H9 (cell line): ENCODE data around the gene CHST15. TPM values are rescaled to one million over a fixed set of nuclear protein-coding genes. Genes with fewer than 3 reads are reported as not detected.

ENCODE experiments used
- DNase-seq: peaks from one replicate; pipeline ENCODE4 v3.0.0-alpha.2; 2017
- H2AFZ ChIP-seq: one replicate; pipeline ENCODE4 v1.6.1; 2013; ENCODE audit warnings: mild to moderate bottlenecking, low read length, control low read depth, moderate library complexity
- H2AK5ac ChIP-seq: 2 replicates; pipeline ENCODE4 v1.6.1; 2013; ENCODE audit warnings: low read length, control low read depth, mixed read lengths; ENCODE audit not compliant: insufficient read length
- H2BK120ac ChIP-seq: one replicate; pipeline ENCODE4 v1.6.1; 2013; ENCODE audit warnings: low read depth, mild to moderate bottlenecking, low read length, control low read depth, inconsistent platforms; ENCODE audit not compliant: poor library complexity, severe bottlenecking
- H2BK12ac ChIP-seq: 2 replicates; pipeline ENCODE4 v1.6.1; 2013; ENCODE audit warnings: low read length, control low read depth, mixed read lengths, low read depth; ENCODE audit not compliant: insufficient read length
- H2BK15ac ChIP-seq: 2 replicates; pipeline ENCODE4 v1.6.1; 2013; ENCODE audit warnings: low read depth, low read length, control low read depth
- H2BK20ac ChIP-seq: one replicate; pipeline ENCODE4 v1.6.1; 2013; ENCODE audit warnings: low read depth, mild to moderate bottlenecking, low read length, control low read depth, inconsistent platforms; ENCODE audit not compliant: poor library complexity, severe bottlenecking
- H2BK5ac ChIP-seq: 2 replicates; pipeline ENCODE4 v1.6.1; 2013; ENCODE audit warnings: low read length, control low read depth, mixed read lengths; ENCODE audit not compliant: insufficient read length
- H3K14ac ChIP-seq: 2 replicates; pipeline ENCODE4 v1.6.1; 2013; ENCODE audit warnings: low read length, control low read depth; ENCODE audit not compliant: insufficient read depth
- H3K18ac ChIP-seq: 2 replicates; pipeline ENCODE4 v1.6.1; 2013; ENCODE audit warnings: low read depth, mild to moderate bottlenecking, mixed read lengths, low read length, control low read depth; ENCODE audit not compliant: insufficient read length
- H3K23ac ChIP-seq: 2 replicates; pipeline ENCODE4 v1.6.1; 2013; ENCODE audit warnings: low read length, control low read depth, mixed read lengths, low read depth; ENCODE audit not compliant: insufficient read length
- H3K23me2 ChIP-seq: 2 replicates; pipeline ENCODE4 v1.6.1; 2013; ENCODE audit warnings: low read depth, mild to moderate bottlenecking, mixed read lengths, low read length, control low read depth; ENCODE audit not compliant: insufficient read length, poor library complexity, severe bottlenecking
- H3K27ac ChIP-seq: 2 replicates; pipeline ENCODE4 v1.5.1; 2013; ENCODE audit warnings: low read length, control low read depth, mixed read lengths, low read depth; ENCODE audit not compliant: insufficient read length
- H3K27me3 ChIP-seq: 2 replicates; pipeline ENCODE4 v1.6.1; 2013; ENCODE audit warnings: low read length, control low read depth, inconsistent platforms; ENCODE audit not compliant: insufficient read depth
- H3K4ac ChIP-seq: 2 replicates; pipeline ENCODE4 v1.6.1; 2013; ENCODE audit warnings: low read depth, mild to moderate bottlenecking, control low read depth, inconsistent platforms, low read length, moderate library complexity
- H3K4me1 ChIP-seq: 2 replicates; pipeline ENCODE4 v1.6.1; 2013; ENCODE audit warnings: low read length, control low read depth, inconsistent platforms; ENCODE audit not compliant: insufficient read depth
- H3K4me2 ChIP-seq: 2 replicates; pipeline ENCODE4 v1.6.1; 2013; ENCODE audit warnings: low read length, control low read depth, mixed read lengths; ENCODE audit not compliant: insufficient read length, insufficient read depth
- H3K56ac ChIP-seq: 2 replicates; pipeline ENCODE4 v1.6.1; 2013; ENCODE audit warnings: low read depth, mild to moderate bottlenecking, mixed read lengths, low read length, control low read depth; ENCODE audit not compliant: insufficient read length
- H3K79me1 ChIP-seq: 2 replicates; pipeline ENCODE4 v1.6.1; 2013; ENCODE audit warnings: low read depth, mild to moderate bottlenecking, moderate library complexity, low read length, control low read depth, inconsistent platforms; ENCODE audit not compliant: insufficient read depth, poor library complexity, severe bottlenecking
- H3K79me2 ChIP-seq: 2 replicates; pipeline ENCODE4 v1.6.1; 2013; ENCODE audit warnings: low read length, control low read depth, inconsistent platforms; ENCODE audit not compliant: insufficient read depth
- H3K9ac ChIP-seq: 2 replicates; pipeline ENCODE4 v1.6.1; 2013; ENCODE audit warnings: low read length, control low read depth, mixed read lengths; ENCODE audit not compliant: insufficient read length; ENCODE audit errors: extremely low read depth
- H3K9me3 ChIP-seq: one replicate; pipeline ENCODE4 v1.6.1; 2013; ENCODE audit warnings: low read depth, low read length, inconsistent platforms; ENCODE audit not compliant: control insufficient read depth
- H3T11ph ChIP-seq: one replicate; pipeline ENCODE4 v1.6.1; 2013; ENCODE audit warnings: mild to moderate bottlenecking, low read length, control low read depth, inconsistent platforms
- H4K20me1 ChIP-seq: one replicate; pipeline ENCODE4 v1.6.1; 2013; ENCODE audit not compliant: control insufficient read depth, insufficient read length, insufficient read depth
- H4K5ac ChIP-seq: 2 replicates; pipeline ENCODE4 v1.6.1; 2013; ENCODE audit warnings: low read depth, mild to moderate bottlenecking, mixed read lengths, low read length, control low read depth; ENCODE audit not compliant: insufficient read length
- H4K8ac ChIP-seq: replicated peaks from 2 replicates; pipeline ENCODE4 v1.6.1; 2013; ENCODE audit warnings: low read length, control low read depth, mixed read lengths, low read depth; ENCODE audit not compliant: insufficient read length
- H4K91ac ChIP-seq: 2 replicates; pipeline ENCODE4 v1.6.1; 2013; ENCODE audit warnings: low read depth, mild to moderate bottlenecking, moderate library complexity, mixed read lengths, low read length, control low read depth; ENCODE audit not compliant: insufficient read length
- H3K27ac Mint-ChIP-seq, 3 experiments: 2 replicates in 2 of 3; 3 replicates in 1 of 3; pipeline ENCODE4 v1.8.0; 2020 to 2021; ENCODE audit warnings: mixed read lengths in 3 of 3, mild to moderate bottlenecking in 1 of 3, moderate library complexity in 1 of 3
- H3K27me3 Mint-ChIP-seq: 2 replicates; pipeline ENCODE4 v1.8.0; 2021; ENCODE audit warnings: low read depth, mild to moderate bottlenecking, moderate library complexity, mixed read lengths
- H3K36me3 Mint-ChIP-seq, 3 experiments: 2 replicates in 2 of 3; 3 replicates in 1 of 3; pipeline ENCODE4 v1.8.0; 2020 to 2021; ENCODE audit warnings: low read depth in 3 of 3, mixed read lengths in 3 of 3; ENCODE audit not compliant: insufficient read depth in 1 of 3
- H3K4me1 Mint-ChIP-seq, 2 experiments: 2 replicates each; pipeline ENCODE4 v1.8.0; 2020; ENCODE audit warnings: mixed read lengths in 2 of 2
- H3K4me3 Mint-ChIP-seq, 2 experiments: 2 replicates in 1 of 2; 3 replicates in 1 of 2; pipeline ENCODE4 v1.8.0; 2020 to 2021; ENCODE audit warnings: mild to moderate bottlenecking in 2 of 2, mixed read lengths in 2 of 2, moderate library complexity in 1 of 2
- H3K9me3 Mint-ChIP-seq, 2 experiments: 2 replicates in 1 of 2; 3 replicates in 1 of 2; pipeline ENCODE4 v1.8.0; 2020; ENCODE audit warnings: mild to moderate bottlenecking in 2 of 2, mixed read lengths in 2 of 2, moderate library complexity in 1 of 2
- WGBS: extraction: QIAGEN DNeasy Blood & Tissue Kit; methylation state at CpG from one replicate; pipeline ENCODE4 v1.1.7; 2013; ENCODE audit warnings: missing lambda C conversion rate, low lambda C conversion rate, mixed read lengths; ENCODE audit not compliant: insufficient read length; ENCODE audit errors: extremely low coverage; 5-methylcytosine and 5-hydroxymethylcytosine counted together
- total RNA-seq: library from RNA; stranded (reverse); gene quantifications from 2 replicates; pipeline ENCODE4 v1.2.1, GENCODE V29; 2021
- TF ChIP-seq, protein P1 (sequence below): fragments of 200-600 bp; sonication (generic); conservative IDR thresholded peaks from 3 replicates; pipeline ENCODE4 v1.8.0; 2021; ENCODE audit warnings: antibody characterized with exemption, mild to moderate bottlenecking

Gene CHST15
- total RNA-seq, 1 experiment from 2014 or later: 8.7 TPM

DNA sequence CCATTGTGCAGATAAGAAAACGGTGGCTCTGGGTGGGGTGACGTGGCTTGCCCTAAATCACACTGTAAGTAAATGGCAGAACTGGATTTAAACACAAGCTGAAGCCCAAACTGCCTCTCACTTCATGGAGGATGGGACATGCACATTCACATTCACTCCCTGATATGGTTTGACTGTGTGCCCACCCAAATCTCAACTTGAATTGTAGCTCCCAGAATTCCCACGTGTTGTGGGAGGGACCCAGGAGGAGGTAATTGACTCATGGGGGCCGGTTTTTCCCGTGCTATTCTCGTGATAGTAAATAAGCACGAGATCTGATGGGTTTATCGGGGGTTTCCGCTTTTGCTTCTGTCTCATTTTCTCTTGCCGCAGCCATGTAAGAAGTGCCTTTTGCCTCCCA lies 32.4 kb downstream of the CHST15 start:
- TF ChIP-seq, protein P1, sequence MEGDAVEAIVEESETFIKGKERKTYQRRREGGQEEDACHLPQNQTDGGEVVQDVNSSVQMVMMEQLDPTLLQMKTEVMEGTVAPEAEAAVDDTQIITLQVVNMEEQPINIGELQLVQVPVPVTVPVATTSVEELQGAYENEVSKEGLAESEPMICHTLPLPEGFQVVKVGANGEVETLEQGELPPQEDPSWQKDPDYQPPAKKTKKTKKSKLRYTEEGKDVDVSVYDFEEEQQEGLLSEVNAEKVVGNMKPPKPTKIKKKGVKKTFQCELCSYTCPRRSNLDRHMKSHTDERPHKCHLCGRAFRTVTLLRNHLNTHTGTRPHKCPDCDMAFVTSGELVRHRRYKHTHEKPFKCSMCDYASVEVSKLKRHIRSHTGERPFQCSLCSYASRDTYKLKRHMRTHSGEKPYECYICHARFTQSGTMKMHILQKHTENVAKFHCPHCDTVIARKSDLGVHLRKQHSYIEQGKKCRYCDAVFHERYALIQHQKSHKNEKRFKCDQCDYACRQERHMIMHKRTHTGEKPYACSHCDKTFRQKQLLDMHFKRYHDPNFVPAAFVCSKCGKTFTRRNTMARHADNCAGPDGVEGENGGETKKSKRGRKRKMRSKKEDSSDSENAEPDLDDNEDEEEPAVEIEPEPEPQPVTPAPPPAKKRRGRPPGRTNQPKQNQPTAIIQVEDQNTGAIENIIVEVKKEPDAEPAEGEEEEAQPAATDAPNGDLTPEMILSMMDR: no peak
- no CpG with 5 or more reads among the region's 10 CpGs for WGBS
- Histone ChIP-seq H2AK5ac (no peak overlapping the region), H2BK15ac (no peak overlapping the region), H3K14ac (no peak overlapping the region), H3K4me2 (no peak overlapping the region), H2BK120ac (no peak overlapping the region), H2BK12ac (no peak overlapping the region), H2BK5ac (no peak overlapping the region), H3K9ac (no peak overlapping the region), H3K4me1 (peaks cover 5% of the 10 kb centered on the region; the same call in 1 of the 2 replicates), H3K4ac (no peak overlapping the region), H3T11ph (no peak overlapping the region), H3K79me2 (no peaks in the 10 kb centered on the region), H3K23ac (no peak overlapping the region), H2AFZ (no peak overlapping the region), H3K79me1 (no peaks in the 10 kb centered on the region), H4K8ac (no peak overlapping the region), H3K27me3 (no peaks in the 10 kb centered on the region), H3K56ac (no peak overlapping the region), H3K9me3 (no peaks in the 10 kb centered on the region), H3K18ac (no peak overlapping the region), H3K27ac (no peak overlapping the region), H4K20me1 (no peaks in the 10 kb centered on the region), H4K91ac (no peak overlapping the region), H2BK20ac (no peak overlapping the region), H4K5ac (no peak overlapping the region), H3K23me2 (no peaks in the 10 kb centered on the region)
- Mint-ChIP-seq H3K4me3 (no peak overlapping the region), H3K4me1 (peaks cover 21 to 32% of the 10 kb centered on the region in 2 experiments), H3K9me3 (no peaks in the 10 kb centered on the region), H3K27me3 (peaks cover 1% of the 10 kb centered on the region; the same call in 1 of the 2 replicates), H3K36me3 (no peaks in the 10 kb centered on the region), H3K27ac (no peak overlapping the region)
- DNase-seq: no peak
